Measurements from ENCODE around the gene KPNA6.
"Not testable (repeated sequence)": the region's sequence is repeated elsewhere in the genome, so short reads cannot be mapped to it uniquely, and the experiment has no call there.

KPNA6 gene

GRCh38 chr1:32100807-32101708, 6.8 kb upstream of the KPNA6 start:
- Histone ChIP-seq H3K4me1 (ENCODE audit: control insufficient read depth in 1 of 2, insufficient read depth in 2 of 2, low read length in 2 of 2) (no peaks in the 10 kb centered on the region), H3K9ac (ENCODE audit: low read depth in 1 of 2, low read length in 2 of 2) (no peak overlapping the region), H3K4me3 (ENCODE audit: low read depth in 1 of 2, low read length in 2 of 2) (no peak overlapping the region), H3K9me3 (ENCODE audit: control insufficient read depth in 1 of 2, low read length in 2 of 2) (no peaks in the 10 kb centered on the region), H3K36me3 (ENCODE audit: control insufficient read depth in 1 of 2, insufficient read depth in 2 of 2, low read length in 2 of 2) (peaks cover 4 to 20% of the 10 kb centered on the region in 2 donors), H3K27me3 (ENCODE audit: control insufficient read depth in 1 of 2, insufficient read depth in 2 of 2, low read length in 2 of 2) (no peaks in the 10 kb centered on the region), H3K27ac (ENCODE audit: low read depth, low read length) (no peak overlapping the region)

DNA sequence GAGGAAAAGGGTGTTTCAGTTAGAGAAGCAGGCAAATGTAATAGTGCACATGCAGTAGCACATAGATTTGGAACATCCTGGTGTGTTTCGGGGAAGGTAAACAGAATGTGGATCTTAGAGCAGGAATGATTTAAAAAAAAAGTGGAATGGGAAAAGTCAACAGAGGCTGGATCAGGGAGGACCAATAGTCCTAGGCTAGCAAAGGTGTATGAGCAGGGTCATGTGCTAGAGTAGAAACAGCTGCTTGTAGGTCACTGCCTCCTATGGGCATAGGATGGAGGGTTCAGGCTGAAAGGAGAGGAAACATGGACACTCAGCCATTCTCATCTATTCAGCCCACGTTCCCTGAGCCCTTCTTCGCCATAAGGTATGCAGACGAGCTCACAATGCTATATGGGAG, 3.7 kb upstream of the KPNA6 start:
- peaks cover 0 to 3% of the 10 kb centered on the region in 2 donors for H3K4me1 ChIP-seq (ENCODE audit: control insufficient read depth in 1 of 2, insufficient read depth in 2 of 2, low read length in 2 of 2)
- no peaks in the 10 kb centered on the region for H3K27me3 ChIP-seq (ENCODE audit: control insufficient read depth in 1 of 2, insufficient read depth in 2 of 2, low read length in 2 of 2)
- no peaks in the 10 kb centered on the region for H3K9me3 ChIP-seq (ENCODE audit: control insufficient read depth in 1 of 2, low read length in 2 of 2)
- no peak overlapping the region for H3K9ac ChIP-seq (ENCODE audit: low read depth in 1 of 2, low read length in 2 of 2)
- peaks cover 4 to 13% of the 10 kb centered on the region in 2 donors for H3K36me3 ChIP-seq (ENCODE audit: control insufficient read depth in 1 of 2, insufficient read depth in 2 of 2, low read length in 2 of 2)
- no peak overlapping the region for H3K4me3 ChIP-seq (ENCODE audit: low read depth in 1 of 2, low read length in 2 of 2)
- H3K27ac ChIP-seq (ENCODE audit: low read depth, low read length) = no peak overlapping the region

DNA sequence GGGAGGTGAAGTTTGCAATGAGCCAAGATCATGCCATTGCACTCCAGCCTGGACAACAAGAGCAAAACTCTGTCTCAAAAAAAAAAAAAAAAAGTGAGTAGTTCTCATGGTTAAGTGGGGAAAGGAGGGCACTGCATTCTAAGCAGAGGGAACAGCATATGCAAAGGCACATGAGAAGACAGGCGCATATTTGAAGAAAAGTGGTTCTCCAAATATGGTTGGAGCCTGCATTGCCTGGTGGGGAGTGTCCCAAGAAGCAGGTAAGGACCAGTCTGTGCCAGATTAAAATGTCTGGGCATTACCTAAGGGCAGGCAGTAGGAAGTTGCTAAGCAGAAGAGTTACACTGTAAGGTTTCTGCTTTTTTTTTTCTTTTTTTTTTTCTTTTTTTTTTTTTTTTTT, 2.5 kb upstream of the KPNA6 start:
- no peaks in the 10 kb centered on the region for H3K9me3 ChIP-seq (ENCODE audit: control insufficient read depth in 1 of 2, low read length in 2 of 2)

GRCh38 chr1:32106663-32107275, 1.1 kb upstream of the KPNA6 start:
- H3K4me3 ChIP-seq (ENCODE audit: low read depth in 1 of 2, low read length in 2 of 2) = no peak overlapping the region
- peaks cover 9 to 16% of the 10 kb centered on the region in 2 donors for H3K4me1 ChIP-seq (ENCODE audit: control insufficient read depth in 1 of 2, insufficient read depth in 2 of 2, low read length in 2 of 2)
- no peak overlapping the region for H3K9ac ChIP-seq (ENCODE audit: low read depth in 1 of 2, low read length in 2 of 2)
- H3K27ac ChIP-seq (ENCODE audit: low read depth, low read length) = no peak overlapping the region
- H3K9me3 ChIP-seq (ENCODE audit: control insufficient read depth in 1 of 2, low read length in 2 of 2) = no peaks in the 10 kb centered on the region
- no peaks in the 10 kb centered on the region for H3K27me3 ChIP-seq (ENCODE audit: control insufficient read depth in 1 of 2, insufficient read depth in 2 of 2, low read length in 2 of 2)
- peaks cover 0 to 4% of the 10 kb centered on the region in 2 donors for H3K36me3 ChIP-seq (ENCODE audit: control insufficient read depth in 1 of 2, insufficient read depth in 2 of 2, low read length in 2 of 2)

More for the DNA sequence above, 2.5 kb upstream of the KPNA6 start:
- H3K36me3 ChIP-seq (ENCODE audit: control insufficient read depth in 1 of 2, insufficient read depth in 2 of 2, low read length in 2 of 2) = peaks cover 1 to 10% of the 10 kb centered on the region in 2 donors
- no peaks in the 10 kb centered on the region for H3K27me3 ChIP-seq (ENCODE audit: control insufficient read depth in 1 of 2, insufficient read depth in 2 of 2, low read length in 2 of 2)
- H3K4me3 ChIP-seq (ENCODE audit: low read depth in 1 of 2, low read length in 2 of 2) = no peak overlapping the region
- H3K27ac ChIP-seq (ENCODE audit: low read depth, low read length) = no peak overlapping the region
- H3K4me1 ChIP-seq (ENCODE audit: control insufficient read depth in 1 of 2, insufficient read depth in 2 of 2, low read length in 2 of 2) = peaks cover 2 to 9% of the 10 kb centered on the region in 2 donors
- no peak overlapping the region for H3K9ac ChIP-seq (ENCODE audit: low read depth in 1 of 2, low read length in 2 of 2)

GRCh38 chr1:32111040-32111623, 3.3 kb downstream of the KPNA6 start:
- Histone ChIP-seq H3K27me3 (ENCODE audit: control insufficient read depth in 1 of 2, insufficient read depth in 2 of 2, low read length in 2 of 2) (no peaks in the 10 kb centered on the region), H3K4me1 (ENCODE audit: control insufficient read depth in 1 of 2, insufficient read depth in 2 of 2, low read length in 2 of 2) (peaks cover 9 to 17% of the 10 kb centered on the region in 2 donors), H3K9me3 (ENCODE audit: control insufficient read depth in 1 of 2, low read length in 2 of 2) (no peaks in the 10 kb centered on the region), H3K4me3 (ENCODE audit: low read depth in 1 of 2, low read length in 2 of 2) (no peak overlapping the region), H3K27ac (ENCODE audit: low read depth, low read length) (no peak overlapping the region), H3K9ac (ENCODE audit: low read depth in 1 of 2, low read length in 2 of 2) (no peak overlapping the region), H3K36me3 (ENCODE audit: control insufficient read depth in 1 of 2, insufficient read depth in 2 of 2, low read length in 2 of 2) (no peaks in the 10 kb centered on the region)

GRCh38 chr1:32111789-32112188, 3.9 kb downstream of the KPNA6 start:
- H3K36me3 ChIP-seq (ENCODE audit: control insufficient read depth in 1 of 2, insufficient read depth in 2 of 2, low read length in 2 of 2) = no peaks in the 10 kb centered on the region
- no peak overlapping the region for H3K27ac ChIP-seq (ENCODE audit: low read depth, low read length)
- H3K9me3 ChIP-seq (ENCODE audit: control insufficient read depth in 1 of 2, low read length in 2 of 2) = no peaks in the 10 kb centered on the region
- peaks cover 9 to 17% of the 10 kb centered on the region in 2 donors for H3K4me1 ChIP-seq (ENCODE audit: control insufficient read depth in 1 of 2, insufficient read depth in 2 of 2, low read length in 2 of 2)
- no peak overlapping the region for H3K9ac ChIP-seq (ENCODE audit: low read depth in 1 of 2, low read length in 2 of 2)
- no peak overlapping the region for H3K4me3 ChIP-seq (ENCODE audit: low read depth in 1 of 2, low read length in 2 of 2)
- H3K27me3 ChIP-seq (ENCODE audit: control insufficient read depth in 1 of 2, insufficient read depth in 2 of 2, low read length in 2 of 2) = no peaks in the 10 kb centered on the region

- H3K27me3 ChIP-seq (ENCODE audit: control insufficient read depth in 1 of 2, insufficient read depth in 2 of 2, low read length in 2 of 2) = no peaks in the 10 kb centered on the region
- H3K9ac ChIP-seq (ENCODE audit: low read depth in 1 of 2, low read length in 2 of 2) = no peak overlapping the region
- H3K4me1 ChIP-seq (ENCODE audit: control insufficient read depth in 1 of 2, insufficient read depth in 2 of 2, low read length in 2 of 2) = peaks cover 9 to 17% of the 10 kb centered on the region in 2 donors
- no peak overlapping the region for H3K4me3 ChIP-seq (ENCODE audit: low read depth in 1 of 2, low read length in 2 of 2)
- H3K27ac ChIP-seq (ENCODE audit: low read depth, low read length) = no peak overlapping the region
- no peaks in the 10 kb centered on the region for H3K9me3 ChIP-seq (ENCODE audit: control insufficient read depth in 1 of 2, low read length in 2 of 2)
- H3K36me3 ChIP-seq (ENCODE audit: control insufficient read depth in 1 of 2, insufficient read depth in 2 of 2, low read length in 2 of 2) = no peaks in the 10 kb centered on the region
Measured at GRCh38 chr1:32112806-32113375, 5.0 kb downstream of the KPNA6 start.

DNA sequence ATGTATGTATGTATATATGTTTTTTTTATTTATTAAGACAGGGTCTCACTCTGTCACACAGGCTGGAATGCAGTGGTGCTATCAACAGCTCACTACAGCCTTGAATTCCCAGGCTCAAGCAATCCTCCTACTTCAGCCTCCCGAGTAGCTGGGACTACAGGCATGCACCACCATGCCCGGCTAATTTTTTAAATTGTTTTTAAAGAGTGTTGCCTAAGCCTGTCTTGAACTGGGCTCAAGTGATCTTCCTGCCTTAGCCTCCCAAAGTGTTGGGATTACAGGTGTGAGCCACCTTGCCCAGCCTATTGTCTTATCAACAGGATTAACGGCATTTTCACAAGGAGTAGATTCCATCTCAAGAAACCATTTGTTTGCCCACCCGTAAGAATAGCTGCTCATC, 5.6 kb downstream of the KPNA6 start:
- H3K9me3 ChIP-seq (ENCODE audit: control insufficient read depth in 1 of 2, low read length in 2 of 2); H3K4me3 ChIP-seq (ENCODE audit: low read depth in 1 of 2, low read length in 2 of 2); H3K9ac ChIP-seq (ENCODE audit: low read depth in 1 of 2, low read length in 2 of 2); H3K36me3 ChIP-seq (ENCODE audit: control insufficient read depth in 1 of 2, insufficient read depth in 2 of 2, low read length in 2 of 2); H3K27ac ChIP-seq (ENCODE audit: low read depth, low read length); H3K27me3 ChIP-seq (ENCODE audit: control insufficient read depth in 1 of 2, insufficient read depth in 2 of 2, low read length in 2 of 2): not testable (repeated sequence)
- peaks cover 9 to 17% of the 10 kb centered on the region in 2 donors for H3K4me1 ChIP-seq (ENCODE audit: control insufficient read depth in 1 of 2, insufficient read depth in 2 of 2, low read length in 2 of 2)

GRCh38 chr1:32114420-32114819, 6.6 kb downstream of the KPNA6 start:
- no peaks in the 10 kb centered on the region for H3K9me3 ChIP-seq (ENCODE audit: control insufficient read depth in 1 of 2, low read length in 2 of 2)
- H3K27me3 ChIP-seq (ENCODE audit: control insufficient read depth in 1 of 2, insufficient read depth in 2 of 2, low read length in 2 of 2) = no peaks in the 10 kb centered on the region
- H3K9ac ChIP-seq (ENCODE audit: low read depth in 1 of 2, low read length in 2 of 2) = no peak overlapping the region
- H3K36me3 ChIP-seq (ENCODE audit: control insufficient read depth in 1 of 2, insufficient read depth in 2 of 2, low read length in 2 of 2) = no peaks in the 10 kb centered on the region
- H3K4me3 ChIP-seq (ENCODE audit: low read depth in 1 of 2, low read length in 2 of 2) = no peak overlapping the region
- H3K27ac ChIP-seq (ENCODE audit: low read depth, low read length) = no peak overlapping the region
- peaks cover 3 to 17% of the 10 kb centered on the region in 2 donors for H3K4me1 ChIP-seq (ENCODE audit: control insufficient read depth in 1 of 2, insufficient read depth in 2 of 2, low read length in 2 of 2)

DNA sequence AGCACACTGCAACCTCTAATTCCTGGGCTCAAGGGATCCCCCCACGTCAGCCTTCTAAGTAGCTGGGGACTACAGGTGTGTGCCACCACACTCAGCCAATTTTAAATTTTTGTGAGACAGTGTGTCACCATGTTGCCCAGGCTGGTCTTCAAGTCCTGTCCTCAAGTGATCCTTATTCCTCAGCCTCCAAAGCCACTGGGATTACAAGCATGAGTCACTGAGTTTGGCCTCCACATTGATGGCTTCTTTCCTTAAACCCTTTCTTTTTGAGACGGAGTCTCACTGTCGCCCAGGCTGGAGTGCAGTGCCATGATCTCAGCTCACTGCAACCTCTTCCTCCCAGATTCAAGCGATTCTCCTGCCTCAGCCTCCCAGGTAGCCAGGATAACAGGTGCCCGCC, 7.6 kb downstream of the KPNA6 start:
- H3K4me1 ChIP-seq (ENCODE audit: control insufficient read depth in 1 of 2, insufficient read depth in 2 of 2, low read length in 2 of 2) = peaks cover 0 to 14% of the 10 kb centered on the region in 2 donors
- H3K9ac ChIP-seq (ENCODE audit: low read depth in 1 of 2, low read length in 2 of 2) = no peak overlapping the region
- no peaks in the 10 kb centered on the region for H3K9me3 ChIP-seq (ENCODE audit: control insufficient read depth in 1 of 2, low read length in 2 of 2)
- H3K4me3 ChIP-seq (ENCODE audit: low read depth in 1 of 2, low read length in 2 of 2) = no peak overlapping the region
- H3K36me3 ChIP-seq (ENCODE audit: control insufficient read depth in 1 of 2, insufficient read depth in 2 of 2, low read length in 2 of 2) = no peaks in the 10 kb centered on the region
- no peak overlapping the region for H3K27ac ChIP-seq (ENCODE audit: low read depth, low read length)
- no peaks in the 10 kb centered on the region for H3K27me3 ChIP-seq (ENCODE audit: control insufficient read depth in 1 of 2, insufficient read depth in 2 of 2, low read length in 2 of 2)

Measured in duodenal mucosa (tissue), 2 donors.